ENCODE results near the gene CEP44. TPM values are rescaled to one million over a fixed set of nuclear protein-coding genes. Genes with fewer than 3 reads are reported as not detected.

Gene CEP44
- total RNA-seq = 10 to 100 TPM; 16.5 to 18.7 TPM

DNA sequence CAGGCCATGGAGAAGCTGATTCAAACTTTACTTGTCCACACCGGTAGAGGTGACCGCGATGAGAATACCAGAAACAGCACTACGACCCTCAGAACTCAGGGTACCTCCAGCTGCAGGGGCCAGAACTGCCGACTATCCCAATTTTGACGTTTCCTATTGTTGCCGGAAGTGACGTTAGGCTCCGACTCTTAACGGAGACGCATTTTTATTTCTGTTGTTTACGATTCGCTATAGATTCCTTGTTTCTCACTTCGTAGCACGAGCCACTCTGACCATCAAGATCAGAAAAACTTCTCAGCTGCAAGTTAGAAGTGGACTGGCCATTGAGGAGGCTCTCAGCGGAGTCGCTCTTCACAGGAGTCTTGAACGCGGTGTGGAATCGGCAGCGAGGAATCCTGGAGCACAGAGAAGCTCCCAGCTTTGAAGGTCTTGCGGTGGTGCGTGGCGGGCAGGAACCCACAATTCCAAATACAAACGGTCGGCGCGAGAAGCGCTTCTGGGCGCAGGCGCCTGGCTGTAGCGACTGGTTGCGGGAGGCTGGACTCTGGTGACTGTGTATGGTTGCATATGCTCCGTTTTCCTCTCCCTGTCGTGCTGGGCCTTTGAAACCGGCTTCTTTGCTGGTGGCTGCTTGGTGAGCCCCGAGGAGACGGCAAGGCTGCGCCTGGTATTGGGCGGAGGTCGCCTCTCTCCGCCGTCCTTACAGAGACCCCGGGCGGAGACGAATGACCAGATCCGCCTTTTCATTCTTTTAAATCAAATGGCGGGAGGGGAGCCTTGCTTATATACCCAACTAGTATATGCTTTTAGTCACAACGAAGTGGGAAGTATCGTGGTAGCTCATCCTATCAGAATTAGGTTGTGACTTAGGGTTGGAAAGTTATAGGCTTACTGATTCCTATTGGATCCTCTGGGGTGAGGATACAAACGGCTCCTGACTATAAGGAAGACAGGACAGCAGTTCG, at the start of gene CEP44, which contains the start of gene FBXO8:
Gene CEP44 (plus strand): TSS at position 405 of the 965 bp plus-strand sequence. CDS start 15,211 bp downstream, outside the sequence.
Gene FBXO8 (minus strand): TSS at position 161 of the 965 bp plus-strand sequence. CDS start 20,575 bp downstream, outside the sequence.

Other genes starting within 250 kb of the CEP44 start
- gene FBXO8, start 244 bp upstream of the CEP44 start, total RNA-seq = 10 to 100 TPM; 21.5 to 22.2 TPM
- gene HPGD, start 238.6 kb downstream of the CEP44 start, total RNA-seq = 10 to 100 TPM in 1 of 2 experiments, 1 to 10 TPM in 1; 10.0 to 10.9 TPM